ENCODE results near the gene SLC25A29.
"Not testable (repeated sequence)": the region's sequence is repeated elsewhere in the genome, so short reads cannot be mapped to it uniquely, and the experiment has no call there.

The SLC25A29 gene

GRCh38 chr14:100294213-100294962 lies 11.9 kb downstream of the SLC25A29 start:
- DNase-seq (ENCODE audit: low spot score) (peak; percentile 3), FAIRE-seq (no peak)

- DNase-seq (ENCODE audit: low spot score) (no peak), FAIRE-seq (no peak)
Observed at GRCh38 chr14:100293497-100294212, 12.6 kb downstream of the SLC25A29 start.

- DNase-seq (ENCODE audit: low spot score) (no peak), FAIRE-seq (no peak)
Observed at GRCh38 chr14:100292776-100293461, 13.3 kb downstream of the SLC25A29 start.

GRCh38 chr14:100292301-100292775 lies 13.9 kb downstream of the SLC25A29 start:
- DNase-seq (ENCODE audit: low spot score) (no peak), FAIRE-seq (no peak)

GRCh38 chr14:100291305-100292075 lies 14.8 kb downstream of the SLC25A29 start:
- FAIRE-seq (no peak), DNase-seq (ENCODE audit: low spot score) (no peak)

GRCh38 chr14:100290607-100291304 lies 15.5 kb downstream of the SLC25A29 start:
- DNase-seq (ENCODE audit: low spot score) (no peak), FAIRE-seq (no peak)

GRCh38 chr14:100289916-100290606 lies 16.2 kb downstream of the SLC25A29 start:
- DNase-seq (ENCODE audit: low spot score), result no peak
- no peak for FAIRE-seq

- FAIRE-seq (no peak), DNase-seq (ENCODE audit: low spot score) (no peak)
Observed at GRCh38 chr14:100288382-100289185, 17.7 kb downstream of the SLC25A29 start.

- FAIRE-seq; DNase-seq (ENCODE audit: low spot score): not testable (repeated sequence)
Observed at GRCh38 chr14:100287998-100288295, 18.3 kb downstream of the SLC25A29 start.

GRCh38 chr14:100287202-100287997 lies 18.8 kb downstream of the SLC25A29 start:
- no peak for DNase-seq (ENCODE audit: low spot score)
- no peak for FAIRE-seq

- FAIRE-seq, result no peak
- no peak for DNase-seq (ENCODE audit: low spot score)
Observed at GRCh38 chr14:100286484-100287191, 19.6 kb downstream of the SLC25A29 start.

GRCh38 chr14:100285913-100286400 lies 20.3 kb downstream of the SLC25A29 start:
- FAIRE-seq (no peak), DNase-seq (ENCODE audit: low spot score) (no peak)

- no peak for FAIRE-seq
Observed at GRCh38 chr14:100285021-100285912, 21.0 kb downstream of the SLC25A29 start.

GRCh38 chr14:100283984-100284881 lies 22.0 kb downstream of the SLC25A29 start:
- FAIRE-seq, result no peak
- DNase-seq (ENCODE audit: low spot score), result no peak

More at GRCh38 chr14:100285021-100285912, 21.0 kb downstream of the SLC25A29 start:
- peak; percentile 7 for DNase-seq (ENCODE audit: low spot score)

- DNase-seq (ENCODE audit: low spot score); FAIRE-seq: not testable (repeated sequence)
Observed at GRCh38 chr14:100283436-100283835, 22.8 kb downstream of the SLC25A29 start.
